HTERT RPE-1 (cell line): ENCODE results near the gene TOB1.

Source experiments
- in situ Hi-C: fragments of 300-500 bp; cut with MboI; formaldehyde crosslinking; loops from 4 replicates; pipeline ENCODE4 v1.14.3; 2020; ENCODE audit warnings: low sequenced_read_pairs

Gene TOB1

GRCh38 chr17:50833510-50834428 lies 32.4 kb downstream of the TOB1 start:
- in situ Hi-C loops = no loop called here

- in situ Hi-C loops = no loop called here
Measured at GRCh38 chr17:50832864-50833381, 33.2 kb downstream of the TOB1 start.

GRCh38 chr17:50832267-50832863 lies 33.8 kb downstream of the TOB1 start:
- in situ Hi-C loops = no loop called here

DNA sequence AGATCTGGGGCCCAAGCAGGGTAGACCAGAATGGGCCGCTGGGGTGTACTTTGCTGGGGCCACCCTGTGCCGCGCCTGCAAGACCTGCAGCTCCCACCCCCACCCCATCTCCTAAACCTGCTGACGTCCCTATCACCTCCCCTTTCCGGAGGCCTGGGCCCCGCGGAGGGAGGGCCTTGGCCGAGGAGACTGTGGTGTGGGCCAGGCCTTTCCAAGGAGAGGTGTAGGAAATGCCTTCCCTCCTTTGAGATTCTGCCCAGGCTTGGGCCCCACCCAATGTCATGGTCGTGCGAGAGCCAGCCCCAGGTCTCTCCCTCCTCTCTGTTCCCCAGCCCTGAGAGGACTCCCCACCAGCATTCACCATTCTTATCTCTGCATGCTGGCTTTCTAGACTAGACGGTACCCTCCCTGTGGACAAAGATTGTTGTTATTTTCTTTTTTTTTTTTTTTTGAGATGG lies 34.7 kb downstream of the TOB1 start:
- in situ Hi-C loops = no loop called here

DNA sequence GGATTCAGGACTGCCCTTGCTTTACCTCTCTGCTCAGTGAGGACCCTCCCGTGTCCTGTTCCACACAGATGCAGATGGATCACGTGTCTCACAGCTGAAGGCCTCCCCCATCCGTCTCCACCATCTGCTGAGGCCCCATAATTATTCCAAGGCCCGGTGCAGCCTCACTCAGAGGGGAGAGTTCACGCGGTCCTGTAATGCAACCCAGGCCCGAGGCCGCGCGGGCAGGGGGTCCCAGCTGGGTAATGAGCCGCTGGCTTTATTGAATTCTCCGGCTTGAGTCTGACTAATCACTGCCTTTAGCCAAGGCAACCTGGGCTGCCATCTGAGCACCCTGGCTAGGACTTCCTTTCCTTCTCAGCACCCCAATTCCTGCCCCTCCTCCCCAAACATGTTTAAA lies 35.2 kb downstream of the TOB1 start:
- in situ Hi-C loops = no loop called here

GRCh38 chr17:50830352-50830751 lies 35.8 kb downstream of the TOB1 start:
- in situ Hi-C loops = no loop called here

GRCh38 chr17:50829332-50829731 lies 36.8 kb downstream of the TOB1 start:
- in situ Hi-C loops = no loop called here

DNA sequence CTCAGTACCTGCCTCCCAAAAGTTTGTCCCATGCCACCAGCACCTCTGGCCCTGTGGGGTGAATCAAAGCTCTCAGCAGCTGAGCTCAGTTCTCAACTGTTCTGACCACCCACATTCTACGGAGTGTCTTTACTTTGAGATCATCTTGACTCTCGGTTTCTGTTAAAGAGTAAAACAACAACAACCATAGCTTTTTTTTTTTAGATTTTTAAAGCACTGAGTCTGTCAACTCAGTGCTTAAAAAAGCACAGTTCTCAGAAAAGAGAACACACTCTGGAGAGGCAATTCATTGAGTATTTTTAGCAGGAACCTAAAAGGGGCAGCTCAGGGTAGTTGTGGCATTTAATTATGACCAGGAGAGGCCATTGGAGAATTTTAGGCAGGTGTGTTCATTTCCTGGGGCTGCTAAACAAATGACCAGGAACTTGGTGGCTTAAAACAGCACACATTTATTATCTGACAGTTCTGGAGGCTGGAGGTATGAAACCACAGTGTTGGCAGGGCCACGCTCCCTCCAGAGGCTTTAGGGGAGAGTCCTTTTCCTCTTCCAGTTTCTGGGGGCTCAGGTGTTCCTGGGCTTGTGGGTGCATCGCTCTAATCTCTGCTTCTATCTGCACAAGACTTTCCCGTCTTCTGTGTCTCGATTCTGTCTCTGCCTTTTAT lies 37.5 kb downstream of the TOB1 start:
- in situ Hi-C loops = no loop called here

DNA sequence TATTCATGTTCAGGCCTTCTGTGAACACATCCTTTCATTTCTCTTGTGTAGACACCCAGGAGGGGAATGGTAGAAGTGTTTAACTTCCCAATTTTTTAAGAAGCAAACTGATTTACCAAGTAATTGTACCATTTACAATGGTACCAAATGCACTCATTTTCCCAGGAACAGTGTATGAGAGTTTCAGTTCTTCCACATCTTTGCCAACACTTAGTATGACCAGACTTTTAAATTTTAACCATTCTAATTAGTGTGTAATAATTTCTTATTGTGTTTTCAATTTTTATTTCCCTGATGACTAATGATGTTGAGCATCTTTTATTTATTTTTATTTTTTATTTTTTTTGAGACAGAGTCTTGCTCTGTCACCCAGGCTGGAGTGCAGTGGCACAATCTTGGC lies 41.0 kb downstream of the TOB1 start:
- in situ Hi-C loops = no loop called here

DNA sequence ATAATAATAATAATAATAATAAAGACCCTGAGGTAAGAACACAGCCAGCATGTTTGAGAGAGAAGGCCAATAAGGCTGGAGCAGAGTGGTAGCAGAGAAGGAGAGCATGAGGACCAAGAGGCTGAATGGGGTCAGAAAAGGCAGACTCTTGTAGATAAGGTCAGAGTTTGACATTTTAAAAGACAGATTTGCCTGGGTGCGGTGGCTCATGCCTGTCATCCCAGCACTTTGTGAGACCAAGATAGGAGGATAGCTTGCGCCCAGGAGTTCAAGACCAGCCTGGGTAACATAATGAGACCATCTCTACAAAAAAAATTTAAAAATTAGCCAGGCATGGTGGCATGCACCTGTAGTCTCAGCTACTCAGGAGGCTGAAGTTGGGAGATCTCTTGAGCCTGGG lies 41.7 kb downstream of the TOB1 start:
- in situ Hi-C loops = no loop called here

DNA sequence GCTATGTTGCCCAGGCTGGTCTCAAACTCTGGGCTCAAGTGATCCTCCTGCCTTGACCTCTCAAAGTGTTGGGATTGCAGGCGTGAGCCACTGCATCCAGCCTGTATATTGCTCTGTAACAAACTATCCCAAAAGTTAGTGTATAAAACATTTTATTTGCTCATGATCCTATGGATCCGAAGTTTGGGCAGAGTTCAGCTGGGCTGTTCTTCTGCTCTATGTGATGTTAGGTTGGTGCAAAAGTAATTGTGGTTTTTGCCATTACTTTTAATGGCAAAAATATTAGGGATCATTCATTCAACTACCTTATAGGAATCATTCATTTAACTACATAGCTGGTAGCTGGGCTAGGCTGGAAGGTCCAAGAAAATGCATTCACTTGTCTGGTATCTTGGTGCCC lies 43.6 kb downstream of the TOB1 start:
- in situ Hi-C loops = no loop called here

GRCh38 chr17:50820651-50821050 lies 45.5 kb downstream of the TOB1 start:
- in situ Hi-C loops = no loop called here

- in situ Hi-C loops = no loop called here
Measured at GRCh38 chr17:50818921-50819657, 47.1 kb downstream of the TOB1 start.

GRCh38 chr17:50818261-50818660 lies 47.9 kb downstream of the TOB1 start:
- in situ Hi-C loops = no loop called here

GRCh38 chr17:50817838-50818237 lies 48.3 kb downstream of the TOB1 start:
- in situ Hi-C loops = no loop called here

DNA sequence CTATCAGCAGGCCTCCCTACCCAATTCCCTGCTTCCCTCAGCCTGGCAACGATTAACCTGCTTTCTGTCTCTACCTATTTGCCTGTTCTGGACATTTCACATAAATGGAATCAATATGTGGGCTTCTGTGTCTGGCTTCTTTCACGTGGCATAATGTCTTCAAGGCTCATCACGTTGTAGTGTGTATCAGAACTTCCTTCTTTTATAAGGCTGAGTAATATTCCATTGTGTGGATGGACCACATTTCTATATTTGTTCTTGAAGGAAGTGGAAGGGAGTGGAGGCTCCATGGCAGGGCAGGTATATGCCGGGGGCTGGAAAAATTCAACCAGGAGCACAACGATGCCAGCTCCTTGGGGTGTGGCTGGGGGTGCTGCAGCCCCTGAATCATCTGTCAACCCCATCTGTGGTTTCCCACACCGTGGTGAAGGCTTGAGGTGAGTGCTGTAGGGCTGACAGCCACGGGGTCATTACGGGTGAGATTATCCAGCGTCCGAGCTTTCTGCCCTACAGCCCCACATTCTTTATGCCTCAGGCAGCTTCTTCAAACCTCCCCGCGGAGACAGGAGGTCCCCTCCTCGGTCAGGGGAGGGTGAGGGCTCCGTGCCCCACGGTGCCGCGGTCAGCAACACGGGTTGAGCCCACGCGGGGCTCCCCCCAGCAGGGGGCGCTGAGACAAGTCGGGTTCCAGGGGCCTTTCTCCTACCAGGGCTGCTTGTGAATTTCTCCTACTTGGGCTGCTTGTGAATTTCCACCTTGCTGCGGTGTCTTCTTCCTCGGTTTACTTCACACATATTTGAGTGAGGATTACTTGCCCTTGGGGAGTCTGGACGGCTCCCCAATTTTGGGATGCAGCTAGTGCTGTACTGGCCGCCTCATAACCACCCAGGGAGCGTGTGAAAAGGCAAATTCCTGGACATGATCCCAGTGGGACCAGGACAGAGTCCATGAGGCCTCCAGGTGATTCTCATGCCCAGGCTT lies 49.1 kb downstream of the TOB1 start:
- in situ Hi-C loops = no loop called here

DNA sequence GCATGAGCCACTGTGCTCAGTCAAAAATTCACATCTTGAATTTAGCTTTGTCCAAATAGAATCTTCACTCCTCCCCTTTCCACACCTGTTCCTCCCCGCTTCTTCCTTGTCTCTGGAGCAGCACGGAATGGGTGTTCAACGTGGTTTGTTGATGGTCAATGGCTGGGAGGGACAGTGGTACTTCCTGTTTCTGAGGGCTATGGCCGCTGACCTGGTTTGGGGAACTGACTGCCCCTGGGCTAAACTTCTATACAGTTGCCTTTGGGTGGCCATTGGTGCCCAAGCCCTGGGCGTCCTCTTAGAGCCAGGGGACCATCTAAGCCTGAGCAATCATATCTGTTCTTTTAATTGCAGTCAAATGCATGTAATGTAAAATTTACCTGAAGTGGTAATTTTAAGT lies 49.9 kb downstream of the TOB1 start:
- in situ Hi-C loops = no loop called here

GRCh38 chr17:50815400-50815799 lies 50.8 kb downstream of the TOB1 start:
- in situ Hi-C loops = no loop called here

DNA sequence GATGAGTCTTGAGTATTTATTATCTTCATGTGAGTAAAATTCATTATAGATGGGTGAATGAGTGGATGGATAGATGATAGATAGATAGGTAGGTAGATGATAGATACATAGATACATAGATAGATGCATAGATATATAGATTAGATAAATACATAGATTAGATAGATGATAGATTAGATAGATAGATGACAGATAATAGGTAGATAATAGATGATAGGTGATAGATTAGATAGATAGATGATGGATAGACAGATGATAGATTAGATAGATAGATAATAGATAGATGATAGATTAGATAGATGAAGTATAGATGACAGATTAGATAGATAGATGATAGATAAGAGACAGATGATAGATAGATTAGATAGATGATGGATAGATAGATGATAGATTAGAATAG lies 52.6 kb downstream of the TOB1 start:
- in situ Hi-C loops = no loop called here
